SU-DHL-6 (cell line): ENCODE measurements around the gene CAPN1.

Experiments
- EZH2phosphoT487 ChIP-seq: fragments of 200-600 bp; sonication (generic), shearing (Covaris generic); conservative IDR thresholded peaks from 2 replicates; pipeline ENCODE4 v1.6.1; 2018; ENCODE audit warnings: mild to moderate bottlenecking, antibody characterized with exemption, low read length, moderate library complexity, mixed read lengths
- TF ChIP-seq, protein P1 (sequence below): fragments of 200-600 bp; sonication (generic); IDR thresholded peaks from one replicate; pipeline ENCODE4 v1.5.1; 2017; ENCODE audit warnings: antibody characterized with exemption, mild to moderate bottlenecking, low read length, moderate library complexity; ENCODE audit not compliant: insufficient read depth, poor library complexity, severe bottlenecking

DNA sequence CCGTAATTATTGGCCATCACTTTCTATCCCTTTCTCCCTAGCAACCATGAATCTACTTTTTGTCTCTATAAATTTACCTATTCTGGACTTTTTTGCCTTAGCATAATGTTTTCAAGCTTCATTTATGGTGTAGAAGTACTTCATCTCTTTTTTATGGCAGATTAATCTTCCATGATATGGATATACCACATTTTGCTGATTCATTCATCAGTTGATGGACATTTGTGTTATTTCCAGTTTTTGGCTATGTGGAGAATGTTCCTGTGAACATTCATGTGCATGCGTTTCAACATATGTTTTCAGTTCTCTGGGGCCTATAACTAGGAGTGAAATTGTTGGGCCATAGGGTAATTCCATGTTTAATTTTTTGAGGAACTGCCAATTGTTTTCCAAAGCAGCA lies 12.8 kb downstream of the CAPN1 start:
- TF ChIP-seq, protein P1, sequence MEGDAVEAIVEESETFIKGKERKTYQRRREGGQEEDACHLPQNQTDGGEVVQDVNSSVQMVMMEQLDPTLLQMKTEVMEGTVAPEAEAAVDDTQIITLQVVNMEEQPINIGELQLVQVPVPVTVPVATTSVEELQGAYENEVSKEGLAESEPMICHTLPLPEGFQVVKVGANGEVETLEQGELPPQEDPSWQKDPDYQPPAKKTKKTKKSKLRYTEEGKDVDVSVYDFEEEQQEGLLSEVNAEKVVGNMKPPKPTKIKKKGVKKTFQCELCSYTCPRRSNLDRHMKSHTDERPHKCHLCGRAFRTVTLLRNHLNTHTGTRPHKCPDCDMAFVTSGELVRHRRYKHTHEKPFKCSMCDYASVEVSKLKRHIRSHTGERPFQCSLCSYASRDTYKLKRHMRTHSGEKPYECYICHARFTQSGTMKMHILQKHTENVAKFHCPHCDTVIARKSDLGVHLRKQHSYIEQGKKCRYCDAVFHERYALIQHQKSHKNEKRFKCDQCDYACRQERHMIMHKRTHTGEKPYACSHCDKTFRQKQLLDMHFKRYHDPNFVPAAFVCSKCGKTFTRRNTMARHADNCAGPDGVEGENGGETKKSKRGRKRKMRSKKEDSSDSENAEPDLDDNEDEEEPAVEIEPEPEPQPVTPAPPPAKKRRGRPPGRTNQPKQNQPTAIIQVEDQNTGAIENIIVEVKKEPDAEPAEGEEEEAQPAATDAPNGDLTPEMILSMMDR, result no peak
- no peak for TF ChIP-seq EZH2phosphoT487
